KOPT-K1 (cell line): ENCODE results near the gene CDH12.

Experiments
- H3K27ac ChIP-seq: fragments of 200-600 bp; sonication (generic); 2 replicates; pipeline ENCODE4 v1.5.1; 2016; ENCODE audit warnings: antibody characterized with exemption, mild to moderate bottlenecking, low read depth, low read length; ENCODE audit not compliant: poor library complexity, severe bottlenecking
- H3K36me3 ChIP-seq: fragments of 200-600 bp; sonication (generic); 2 replicates; pipeline ENCODE4 v1.5.1; 2017; ENCODE audit warnings: antibody characterized with exemption, mild to moderate bottlenecking, low read length, moderate library complexity; ENCODE audit not compliant: insufficient read depth
- H3K9me3 ChIP-seq: fragments of 200-600 bp; sonication (generic); 2 replicates; pipeline ENCODE4 v1.5.1; 2017; ENCODE audit warnings: antibody characterized with exemption, low read length, mild to moderate bottlenecking; ENCODE audit not compliant: insufficient read depth, poor library complexity, severe bottlenecking

The CDH12 gene

GRCh38 chr5:21880164-21880563 is 973.0 kb downstream of the CDH12 start:
- Histone ChIP-seq H3K36me3 (no peaks in the 10 kb centered on the region), H3K27ac (no peak overlapping the region), H3K9me3 (no peaks in the 10 kb centered on the region)

- Histone ChIP-seq H3K36me3 (no peaks in the 10 kb centered on the region), H3K27ac (no peak overlapping the region), H3K9me3 (no peaks in the 10 kb centered on the region)
Measured at GRCh38 chr5:21862986-21863385, 990.2 kb downstream of the CDH12 start.

GRCh38 chr5:21858441-21858840 is 994.7 kb downstream of the CDH12 start:
- no peak overlapping the region for H3K27ac ChIP-seq
- H3K36me3 ChIP-seq: no peaks in the 10 kb centered on the region
- no peaks in the 10 kb centered on the region for H3K9me3 ChIP-seq

- H3K36me3 ChIP-seq: no peaks in the 10 kb centered on the region
- H3K9me3 ChIP-seq: no peaks in the 10 kb centered on the region
- no peak overlapping the region for H3K27ac ChIP-seq
Measured at GRCh38 chr5:21856987-21857386, 996.2 kb downstream of the CDH12 start.

- Histone ChIP-seq H3K36me3 (no peaks in the 10 kb centered on the region), H3K27ac (no peak overlapping the region), H3K9me3 (no peaks in the 10 kb centered on the region)
Measured at GRCh38 chr5:21847300-21847699, 1005.8 kb downstream of the CDH12 start.

GRCh38 chr5:21844960-21845359 is 1008.2 kb downstream of the CDH12 start:
- Histone ChIP-seq H3K9me3 (no peaks in the 10 kb centered on the region), H3K36me3 (no peaks in the 10 kb centered on the region), H3K27ac (no peak overlapping the region)

- H3K27ac ChIP-seq: no peak overlapping the region
- H3K9me3 ChIP-seq: no peaks in the 10 kb centered on the region
- no peaks in the 10 kb centered on the region for H3K36me3 ChIP-seq
Measured at GRCh38 chr5:21834863-21835262, 1018.3 kb downstream of the CDH12 start.

GRCh38 chr5:21831145-21831787 is 1021.9 kb downstream of the CDH12 start:
- Histone ChIP-seq H3K36me3 (no peaks in the 10 kb centered on the region), H3K27ac (no peak overlapping the region), H3K9me3 (no peaks in the 10 kb centered on the region)

- Histone ChIP-seq H3K36me3 (no peaks in the 10 kb centered on the region), H3K27ac (no peak overlapping the region), H3K9me3 (no peaks in the 10 kb centered on the region)
Measured at GRCh38 chr5:21826884-21827283, 1026.3 kb downstream of the CDH12 start.

- no peak overlapping the region for H3K27ac ChIP-seq
- no peaks in the 10 kb centered on the region for H3K9me3 ChIP-seq
- no peaks in the 10 kb centered on the region for H3K36me3 ChIP-seq
Measured at GRCh38 chr5:21823588-21823987, 1029.6 kb downstream of the CDH12 start.

- no peaks in the 10 kb centered on the region for H3K9me3 ChIP-seq
- H3K27ac ChIP-seq: no peak overlapping the region
- H3K36me3 ChIP-seq: no peaks in the 10 kb centered on the region
Measured at GRCh38 chr5:21823076-21823574, 1030.0 kb downstream of the CDH12 start.

- H3K27ac ChIP-seq: no peak overlapping the region
- H3K36me3 ChIP-seq: no peaks in the 10 kb centered on the region
- H3K9me3 ChIP-seq: no peaks in the 10 kb centered on the region
Measured at GRCh38 chr5:21820527-21820926, 1032.6 kb downstream of the CDH12 start.

GRCh38 chr5:21818370-21818720 is 1034.8 kb downstream of the CDH12 start:
- H3K36me3 ChIP-seq: no peaks in the 10 kb centered on the region
- no peaks in the 10 kb centered on the region for H3K9me3 ChIP-seq
- H3K27ac ChIP-seq: no peak overlapping the region

- Histone ChIP-seq H3K9me3 (no peaks in the 10 kb centered on the region), H3K36me3 (no peaks in the 10 kb centered on the region), H3K27ac (no peak overlapping the region)
Measured at GRCh38 chr5:21817668-21818369, 1035.3 kb downstream of the CDH12 start.

GRCh38 chr5:21810737-21811316 is 1042.3 kb downstream of the CDH12 start:
- no peak overlapping the region for H3K27ac ChIP-seq
- no peaks in the 10 kb centered on the region for H3K36me3 ChIP-seq
- no peaks in the 10 kb centered on the region for H3K9me3 ChIP-seq

GRCh38 chr5:21809611-21810010 is 1043.5 kb downstream of the CDH12 start:
- Histone ChIP-seq H3K9me3 (no peaks in the 10 kb centered on the region), H3K36me3 (no peaks in the 10 kb centered on the region), H3K27ac (no peak overlapping the region)
